ENCODE results near the gene CNGA4.

The CNGA4 gene

DNA sequence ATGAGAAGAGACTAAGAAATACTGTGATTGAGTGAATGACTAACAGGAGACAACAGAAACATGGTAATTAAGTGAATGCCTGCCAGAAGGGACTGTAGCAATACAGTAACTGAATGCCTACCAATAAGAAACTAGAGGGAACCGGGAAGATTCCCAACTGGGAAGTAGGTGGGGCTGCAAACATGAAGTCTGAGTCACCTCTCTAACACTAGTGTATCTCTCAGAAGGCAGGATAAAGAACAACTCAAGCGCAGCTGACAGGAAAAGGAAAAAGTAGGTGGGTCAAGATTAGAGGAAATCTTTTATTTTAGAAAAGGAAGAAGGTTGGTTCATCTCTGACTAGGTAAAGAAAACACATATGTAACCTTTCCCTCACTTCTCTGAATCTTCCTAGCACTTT, 19.5 kb upstream of the CNGA4 start:
- in situ Hi-C loops (cut with HindIII; ENCODE audit: low sequenced_read_pairs) = no loop called here
- H3K4me3 ChIP-seq (ENCODE audit: low read depth, low read length) = no peak overlapping the region
- peak; percentile 87 for DNase-seq (ENCODE audit: low read depth, low spot score)
- no peak for TF ChIP-seq CTCF (IDR thresholded peaks at IDR 0.05; ENCODE audit: low read depth, low read length)

- TF ChIP-seq CTCF (IDR thresholded peaks at IDR 0.05; ENCODE audit: low read depth, low read length) = no peak
- in situ Hi-C loops (cut with HindIII; ENCODE audit: low sequenced_read_pairs) = no loop called here
- DNase-seq (ENCODE audit: low read depth, low spot score) = no peak
- no peak overlapping the region for H3K4me3 ChIP-seq (ENCODE audit: low read depth, low read length)
Measured at GRCh38 chr11:6223854-6224253, 15.0 kb upstream of the CNGA4 start.

DNA sequence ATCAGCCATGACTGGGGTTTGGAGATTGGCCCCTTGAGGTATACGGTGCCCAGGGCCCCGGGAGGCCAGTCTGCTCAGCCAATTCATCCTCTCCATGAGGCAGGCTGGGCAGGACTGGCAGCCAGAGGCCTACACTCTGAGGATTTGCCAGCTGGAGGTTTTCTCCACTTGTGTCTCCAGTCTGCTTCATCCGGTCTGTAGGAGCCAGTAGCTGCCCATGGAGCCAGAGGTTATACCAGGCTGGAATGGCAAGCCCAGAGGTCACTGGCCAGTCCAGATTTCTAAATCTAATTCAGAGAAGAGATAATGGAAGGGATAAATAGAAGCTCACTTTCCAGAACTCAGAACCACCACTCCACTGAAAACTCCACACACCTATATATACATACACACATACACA, 14.5 kb upstream of the CNGA4 start:
- no peak for DNase-seq (ENCODE audit: low read depth, low spot score)
- H3K4me3 ChIP-seq (ENCODE audit: low read depth, low read length) = no peak overlapping the region
- in situ Hi-C loops (cut with HindIII; ENCODE audit: low sequenced_read_pairs) = no loop called here
- TF ChIP-seq CTCF (IDR thresholded peaks at IDR 0.05; ENCODE audit: low read depth, low read length) = no peak

GRCh38 chr11:6225024-6225423, 13.9 kb upstream of the CNGA4 start:
- no peak for DNase-seq (ENCODE audit: low read depth, low spot score)
- no peak overlapping the region for H3K4me3 ChIP-seq (ENCODE audit: low read depth, low read length)
- in situ Hi-C loops (cut with HindIII; ENCODE audit: low sequenced_read_pairs) = no loop called here
- TF ChIP-seq CTCF (IDR thresholded peaks at IDR 0.05; ENCODE audit: low read depth, low read length) = no peak

DNA sequence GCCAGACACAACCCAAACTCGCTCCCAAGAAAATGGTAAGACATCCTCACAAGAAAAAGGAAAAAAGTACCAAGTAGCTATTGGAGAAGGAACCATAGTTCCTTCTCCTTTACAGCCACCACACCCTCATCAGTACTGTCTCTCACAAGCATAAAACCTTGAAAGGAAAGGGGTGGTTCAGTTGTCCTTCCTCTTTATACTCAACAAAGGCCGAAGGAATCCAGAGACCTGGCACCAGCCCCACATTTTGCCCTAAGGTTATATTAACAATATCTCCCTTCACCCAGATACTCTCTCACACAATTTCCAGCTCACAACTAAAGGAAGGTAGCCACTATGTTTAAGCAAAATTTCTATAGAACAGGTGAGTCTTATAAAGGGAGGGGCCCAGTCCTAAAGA, 13.0 kb upstream of the CNGA4 start:
- H3K4me3 ChIP-seq (ENCODE audit: low read depth, low read length) = no peak overlapping the region
- no peak for TF ChIP-seq CTCF (IDR thresholded peaks at IDR 0.05; ENCODE audit: low read depth, low read length)
- in situ Hi-C loops (cut with HindIII; ENCODE audit: low sequenced_read_pairs) = no loop called here
- no peak for DNase-seq (ENCODE audit: low read depth, low spot score)

- DNase-seq (ENCODE audit: low read depth, low spot score) = no peak
- in situ Hi-C loops (cut with HindIII; ENCODE audit: low sequenced_read_pairs) = no loop called here
Measured at GRCh38 chr11:6228520-6228919, 10.4 kb upstream of the CNGA4 start.

More at GRCh38 chr11:6228520-6228919, 10.4 kb upstream of the CNGA4 start:
- TF ChIP-seq CTCF (IDR thresholded peaks at IDR 0.05; ENCODE audit: low read depth, low read length) = no peak
- H3K4me3 ChIP-seq (ENCODE audit: low read depth, low read length) = no peak overlapping the region
